Measurements from ENCODE around the gene STXBP6.
"Not testable (repeated sequence)": the region's sequence is repeated elsewhere in the genome, so short reads cannot be mapped to it uniquely, and the experiment has no call there.

The STXBP6 gene

DNA sequence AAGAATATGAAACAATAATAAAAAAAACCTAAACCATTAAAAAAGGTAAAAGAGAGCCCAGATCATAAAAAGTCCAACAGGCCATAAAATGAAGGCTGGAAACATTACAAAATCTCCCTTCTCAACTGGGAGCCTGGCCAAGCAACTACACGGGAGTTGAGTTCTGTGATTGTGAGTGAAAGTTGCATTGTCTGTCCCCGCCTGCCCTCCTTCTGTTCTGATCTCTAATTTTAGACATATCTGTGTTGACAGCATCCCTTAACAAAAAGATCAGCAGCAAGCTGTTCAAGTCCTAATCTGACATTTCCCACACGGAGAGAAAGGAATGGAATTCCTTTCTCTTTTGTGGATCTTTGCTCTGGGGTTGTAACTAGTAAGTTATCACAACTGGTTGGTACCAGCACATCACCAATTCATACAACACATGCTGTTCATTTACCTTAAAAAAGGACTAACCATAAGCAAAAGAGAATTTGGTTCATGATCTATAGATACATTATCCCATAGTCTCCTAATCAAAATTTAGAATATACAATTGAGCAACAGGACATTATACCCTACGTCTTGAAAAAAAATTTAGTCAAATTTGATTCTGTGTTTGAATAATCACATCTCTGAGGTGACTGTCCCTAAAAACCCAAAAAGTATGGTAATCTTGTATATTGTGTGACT, 210.9 kb downstream of the STXBP6 start:
- H3K4me2 ChIP-seq (ENCODE audit: low read depth, low read length, poor library complexity, severe bottlenecking): no peak overlapping the region
- H2AFZ ChIP-seq (ENCODE audit: low read depth, low read length, severe bottlenecking): no peak overlapping the region
- TF ChIP-seq, protein P1, sequence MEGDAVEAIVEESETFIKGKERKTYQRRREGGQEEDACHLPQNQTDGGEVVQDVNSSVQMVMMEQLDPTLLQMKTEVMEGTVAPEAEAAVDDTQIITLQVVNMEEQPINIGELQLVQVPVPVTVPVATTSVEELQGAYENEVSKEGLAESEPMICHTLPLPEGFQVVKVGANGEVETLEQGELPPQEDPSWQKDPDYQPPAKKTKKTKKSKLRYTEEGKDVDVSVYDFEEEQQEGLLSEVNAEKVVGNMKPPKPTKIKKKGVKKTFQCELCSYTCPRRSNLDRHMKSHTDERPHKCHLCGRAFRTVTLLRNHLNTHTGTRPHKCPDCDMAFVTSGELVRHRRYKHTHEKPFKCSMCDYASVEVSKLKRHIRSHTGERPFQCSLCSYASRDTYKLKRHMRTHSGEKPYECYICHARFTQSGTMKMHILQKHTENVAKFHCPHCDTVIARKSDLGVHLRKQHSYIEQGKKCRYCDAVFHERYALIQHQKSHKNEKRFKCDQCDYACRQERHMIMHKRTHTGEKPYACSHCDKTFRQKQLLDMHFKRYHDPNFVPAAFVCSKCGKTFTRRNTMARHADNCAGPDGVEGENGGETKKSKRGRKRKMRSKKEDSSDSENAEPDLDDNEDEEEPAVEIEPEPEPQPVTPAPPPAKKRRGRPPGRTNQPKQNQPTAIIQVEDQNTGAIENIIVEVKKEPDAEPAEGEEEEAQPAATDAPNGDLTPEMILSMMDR (IDR thresholded peaks at IDR 0.05; ENCODE audit: insufficient read depth, low read length, poor library complexity, severe bottlenecking): no peak
- no peak for TF ChIP-seq EZH2phosphoT487 (conservative IDR thresholded peaks at IDR 0.05; ENCODE audit: low read length)
- H3K79me2 ChIP-seq (ENCODE audit: insufficient read depth, low read length): no peaks in the 10 kb centered on the region
- no peaks in the 10 kb centered on the region for H3K9me2 ChIP-seq (replicated peaks; ENCODE audit: insufficient read depth, low read length)
- H3K4me3 ChIP-seq (ENCODE audit: insufficient read depth, low read length, poor library complexity, severe bottlenecking): no peak overlapping the region
- no peak overlapping the region for H3K9ac ChIP-seq (ENCODE audit: low read length)
- no peaks in the 10 kb centered on the region for H3K9me3 ChIP-seq (ENCODE audit: insufficient read depth, low read length)
- H3K27me3 ChIP-seq (ENCODE audit: low read length): no peaks in the 10 kb centered on the region
- H3F3A ChIP-seq (ENCODE audit: insufficient read depth): no peaks in the 10 kb centered on the region
- no peaks in the 10 kb centered on the region for H3K36me3 ChIP-seq (ENCODE audit: low read length)
- H3K27ac ChIP-seq (ENCODE audit: low read depth, low read length): no peak overlapping the region
- no peaks in the 10 kb centered on the region for H4K20me1 ChIP-seq (ENCODE audit: low read depth, low read length)

DNA sequence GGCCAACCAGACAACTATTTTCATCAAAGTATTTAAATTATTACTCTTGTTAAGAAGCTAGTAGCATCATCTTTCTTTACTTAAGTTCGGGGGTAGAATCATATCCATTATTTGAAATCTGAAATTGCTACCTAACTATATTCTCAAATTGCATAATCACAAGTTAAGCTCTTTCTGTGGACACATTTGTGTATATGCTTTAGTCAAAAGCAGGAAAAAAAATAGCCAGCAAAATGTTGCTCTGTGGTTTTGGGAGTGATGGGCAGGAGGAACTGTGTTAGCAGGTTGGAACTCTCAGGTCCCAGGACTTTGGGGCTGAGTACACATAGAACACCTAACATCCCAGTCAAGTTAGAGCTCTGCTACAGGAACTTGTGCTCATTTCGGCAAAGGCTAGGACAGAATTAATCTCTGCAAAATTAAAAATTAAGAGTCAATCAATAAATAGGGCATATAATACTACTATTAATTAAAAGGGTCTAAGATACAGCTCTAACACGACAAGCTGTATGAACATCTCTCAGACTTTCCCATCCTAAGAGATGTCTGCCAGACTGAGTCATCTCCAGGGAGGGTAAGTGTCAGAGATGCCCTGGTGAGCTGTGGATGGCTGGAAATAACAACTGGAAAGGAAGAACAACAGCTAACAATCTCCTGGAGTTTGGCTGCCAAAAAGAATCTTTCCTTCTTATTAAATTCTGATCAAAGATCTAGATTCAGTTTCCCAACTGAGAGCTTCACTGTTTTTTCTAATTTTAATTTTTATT, 212.5 kb downstream of the STXBP6 start:
- no peaks in the 10 kb centered on the region for H3K79me2 ChIP-seq (ENCODE audit: insufficient read depth, low read length)
- no peaks in the 10 kb centered on the region for H4K20me1 ChIP-seq (ENCODE audit: low read depth, low read length)
- no peaks in the 10 kb centered on the region for H3K9me2 ChIP-seq (replicated peaks; ENCODE audit: insufficient read depth, low read length)
- no peak overlapping the region for H3K9ac ChIP-seq (ENCODE audit: low read length)
- H3K4me3 ChIP-seq (ENCODE audit: insufficient read depth, low read length, poor library complexity, severe bottlenecking): no peak overlapping the region
- H2AFZ ChIP-seq (ENCODE audit: low read depth, low read length, severe bottlenecking): no peak overlapping the region
- no peak overlapping the region for H3K4me2 ChIP-seq (ENCODE audit: low read depth, low read length, poor library complexity, severe bottlenecking)
- no peak overlapping the region for H3K27ac ChIP-seq (ENCODE audit: low read depth, low read length)
- no peaks in the 10 kb centered on the region for H3F3A ChIP-seq (ENCODE audit: insufficient read depth)
- H3K9me3 ChIP-seq (ENCODE audit: insufficient read depth, low read length): no peaks in the 10 kb centered on the region
- TF ChIP-seq, protein P1 (IDR thresholded peaks at IDR 0.05; ENCODE audit: insufficient read depth, low read length, poor library complexity, severe bottlenecking): no peak
- no peak for TF ChIP-seq EZH2phosphoT487 (conservative IDR thresholded peaks at IDR 0.05; ENCODE audit: low read length)
- H3K27me3 ChIP-seq (ENCODE audit: low read length): no peaks in the 10 kb centered on the region
- H3K36me3 ChIP-seq (ENCODE audit: low read length): no peaks in the 10 kb centered on the region

DNA sequence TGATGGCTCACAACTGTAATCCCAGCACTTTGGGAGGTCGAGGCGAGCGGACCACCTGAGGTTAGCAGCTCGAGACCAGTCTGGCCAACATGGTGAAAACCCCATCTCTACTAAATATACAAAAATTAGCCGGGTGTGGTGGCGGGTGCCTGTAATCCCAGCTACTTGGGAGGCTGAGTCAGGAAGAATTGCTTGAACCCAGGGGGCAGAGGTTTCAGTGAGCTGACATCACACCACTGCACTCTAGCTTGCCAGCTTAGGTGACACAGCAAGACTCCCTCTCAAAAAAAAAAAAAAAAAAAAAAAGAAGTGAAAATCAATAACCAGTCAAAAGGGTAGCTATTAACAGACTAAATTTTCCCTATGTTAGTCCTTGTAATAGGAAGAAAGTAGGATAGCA, 213.6 kb downstream of the STXBP6 start:
- H3K9ac ChIP-seq (ENCODE audit: low read length); H3K9me3 ChIP-seq (ENCODE audit: insufficient read depth, low read length); H3K4me3 ChIP-seq (ENCODE audit: insufficient read depth, low read length, poor library complexity, severe bottlenecking); H2AFZ ChIP-seq (ENCODE audit: low read depth, low read length, severe bottlenecking); H3K4me2 ChIP-seq (ENCODE audit: low read depth, low read length, poor library complexity, severe bottlenecking); H3K9me2 ChIP-seq (replicated peaks; ENCODE audit: insufficient read depth, low read length); H4K20me1 ChIP-seq (ENCODE audit: low read depth, low read length); H3K36me3 ChIP-seq (ENCODE audit: low read length); H3K27ac ChIP-seq (ENCODE audit: low read depth, low read length); H3K79me2 ChIP-seq (ENCODE audit: insufficient read depth, low read length); H3K27me3 ChIP-seq (ENCODE audit: low read length); H3F3A ChIP-seq (ENCODE audit: insufficient read depth): not testable (repeated sequence)

DNA sequence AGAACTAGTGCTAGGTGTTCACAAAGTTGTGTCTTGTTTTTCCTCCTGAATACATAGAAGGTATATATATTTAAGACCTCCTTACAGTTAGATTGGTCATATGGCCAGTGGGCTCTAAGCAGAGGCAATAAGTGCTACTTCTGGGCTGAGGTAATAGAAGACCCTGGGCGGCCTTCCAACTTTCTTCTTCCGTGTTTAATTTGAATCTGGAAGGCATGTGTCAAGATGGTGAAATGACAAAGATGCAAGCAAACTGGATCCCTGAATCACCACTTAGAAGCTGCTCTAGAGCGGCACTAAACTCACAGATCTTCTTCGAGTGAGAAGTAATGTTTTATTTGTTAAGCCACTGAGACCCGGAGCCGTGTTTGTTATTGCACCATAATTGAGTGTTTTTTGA, 215.0 kb downstream of the STXBP6 start:
- no peaks in the 10 kb centered on the region for H3K9me3 ChIP-seq (ENCODE audit: insufficient read depth, low read length)
- no peak overlapping the region for H2AFZ ChIP-seq (ENCODE audit: low read depth, low read length, severe bottlenecking)
- H3K36me3 ChIP-seq (ENCODE audit: low read length): no peaks in the 10 kb centered on the region
- H3K9ac ChIP-seq (ENCODE audit: low read length): no peak overlapping the region
- no peak overlapping the region for H3K4me3 ChIP-seq (ENCODE audit: insufficient read depth, low read length, poor library complexity, severe bottlenecking)
- H3K4me2 ChIP-seq (ENCODE audit: low read depth, low read length, poor library complexity, severe bottlenecking): no peak overlapping the region
- H3K9me2 ChIP-seq (replicated peaks; ENCODE audit: insufficient read depth, low read length): no peaks in the 10 kb centered on the region
- no peaks in the 10 kb centered on the region for H4K20me1 ChIP-seq (ENCODE audit: low read depth, low read length)
- TF ChIP-seq, protein P1 (IDR thresholded peaks at IDR 0.05; ENCODE audit: insufficient read depth, low read length, poor library complexity, severe bottlenecking): no peak
- TF ChIP-seq EZH2phosphoT487 (conservative IDR thresholded peaks at IDR 0.05; ENCODE audit: low read length): no peak
- H3F3A ChIP-seq (ENCODE audit: insufficient read depth): no peaks in the 10 kb centered on the region
- H3K27ac ChIP-seq (ENCODE audit: low read depth, low read length): no peak overlapping the region
- H3K79me2 ChIP-seq (ENCODE audit: insufficient read depth, low read length): no peaks in the 10 kb centered on the region
- H3K27me3 ChIP-seq (ENCODE audit: low read length): no peaks in the 10 kb centered on the region

All from SU-DHL-6 (cell line).